ENCODE results near the gene ADGRG1. TPM values are rescaled to one million over a fixed set of nuclear protein-coding genes. Genes with fewer than 3 reads are reported as not detected.

ADGRG1 gene
- total RNA-seq, 2 experiments from 2014 or later, result 4.3 to 5.6 TPM

- no peak for ATAC-seq (ENCODE audit: low read depth)
- no peak for DNase-seq
- H3K4me1 Mint-ChIP-seq, result peaks cover 43% of the 10 kb centered on the region
- H3K36me3 Mint-ChIP-seq, result no peaks in the 10 kb centered on the region
- POLR2A ChIA-PET, result interaction anchor here (0.8 to 3.8 kb wide), 7 partner anchors 13 to 310 kb away, joined by 3 to 19 read pairs (median 5); partner anchors contain the start of genes KATNB1, USB1 and ZNF319
- no peaks in the 10 kb centered on the region for H3K9me3 Mint-ChIP-seq
- H3K27ac Mint-ChIP-seq, result peak overlapping the region; percentile 94
- H3K4me3 Mint-ChIP-seq, result peak overlapping the region; percentile 82
- peaks cover 6% of the 10 kb centered on the region for H3K27me3 Mint-ChIP-seq
These were observed 62.5 kb downstream of the ADGRG1 start for GRCh38 chr16:57690782-57691471.

- POLR2A ChIA-PET, result no interaction called here
- peaks cover 43% of the 10 kb centered on the region for H3K4me1 Mint-ChIP-seq
- H3K27ac Mint-ChIP-seq, result peak overlapping the region; percentile 7
- ATAC-seq (ENCODE audit: low read depth), result no peak
- no peaks in the 10 kb centered on the region for H3K36me3 Mint-ChIP-seq
- no peaks in the 10 kb centered on the region for H3K9me3 Mint-ChIP-seq
- H3K27me3 Mint-ChIP-seq, result peaks cover 6% of the 10 kb centered on the region
- no peak overlapping the region for H3K4me3 Mint-ChIP-seq
- DNase-seq, result no peak
These were observed 64.2 kb downstream of the ADGRG1 start for GRCh38 chr16:57692636-57693035.

GRCh38 chr16:57693550-57693949, 65.1 kb downstream of the ADGRG1 start:
- no peak for DNase-seq
- Mint-ChIP-seq H3K9me3 (no peaks in the 10 kb centered on the region), H3K4me1 (peaks cover 37% of the 10 kb centered on the region), H3K36me3 (no peaks in the 10 kb centered on the region), H3K27me3 (peaks cover 6% of the 10 kb centered on the region), H3K27ac (no peak overlapping the region), H3K4me3 (no peak overlapping the region)
- no peak for ATAC-seq (ENCODE audit: low read depth)
- POLR2A ChIA-PET, result interaction anchor here (0.7 kb wide), 1 partner anchor 106 kb away, joined by 3 read pairs; no protein-coding TSS in a partner anchor

GRCh38 chr16:57694231-57694724, 65.8 kb downstream of the ADGRG1 start:
- H3K9me3 Mint-ChIP-seq, result no peaks in the 10 kb centered on the region
- peaks cover 32% of the 10 kb centered on the region for H3K4me1 Mint-ChIP-seq
- peak overlapping the region; percentile 78 for H3K4me3 Mint-ChIP-seq
- no peaks in the 10 kb centered on the region for H3K36me3 Mint-ChIP-seq
- H3K27ac Mint-ChIP-seq, result no peak overlapping the region
- peaks cover 6% of the 10 kb centered on the region for H3K27me3 Mint-ChIP-seq
- DNase-seq (no peak), ATAC-seq (ENCODE audit: low read depth) (no peak)
- POLR2A ChIA-PET, result interaction anchor here (0.6 to 0.7 kb wide), 2 partner anchors 25 to 105 kb away, joined by 3 read pairs; no protein-coding TSS in a partner anchor

- no peaks in the 10 kb centered on the region for H3K9me3 Mint-ChIP-seq
- H3K4me1 Mint-ChIP-seq, result peaks cover 24% of the 10 kb centered on the region
- peak within 1 kb of the TSS; percentile 77 for H3K27ac Mint-ChIP-seq
- DNase-seq (no peak), ATAC-seq (ENCODE audit: low read depth) (peak; percentile 26)
- peaks cover 6% of the 10 kb centered on the region for H3K27me3 Mint-ChIP-seq
- POLR2A ChIA-PET, result interaction anchor here (0.6 kb wide), 1 partner anchor 25 kb away, joined by 3 read pairs; no protein-coding TSS in a partner anchor
- peak within 1 kb of the TSS; percentile 78 for H3K4me3 Mint-ChIP-seq
- no peaks in the 10 kb centered on the region for H3K36me3 Mint-ChIP-seq
These were observed 66.6 kb downstream of the ADGRG1 start, which contains the start of gene DRC7 for GRCh38 chr16:57694725-57695679. TSS of gene DRC7 (plus strand) at chr16:57694806. CDS start at chr16:57697950, 3,144 bp downstream.

GRCh38 chr16:57695680-57696069, 67.2 kb downstream of the ADGRG1 start:
- Mint-ChIP-seq H3K27ac (no peak overlapping the region), H3K9me3 (no peaks in the 10 kb centered on the region)

GRCh38 chr16:57696240-57696639, 67.8 kb downstream of the ADGRG1 start:
- Mint-ChIP-seq H3K27me3 (peaks cover 6% of the 10 kb centered on the region), H3K4me3 (no peak overlapping the region), H3K27ac (no peak overlapping the region), H3K36me3 (no peaks in the 10 kb centered on the region), H3K9me3 (no peaks in the 10 kb centered on the region), H3K4me1 (peaks cover 14% of the 10 kb centered on the region)
- POLR2A ChIA-PET, result interaction anchor here (0.7 kb wide), 1 partner anchor 94 kb away, joined by 3 read pairs; no protein-coding TSS in a partner anchor
- ATAC-seq (ENCODE audit: low read depth), result no peak
- no peak for DNase-seq

More at GRCh38 chr16:57695680-57696069, 67.2 kb downstream of the ADGRG1 start:
- Mint-ChIP-seq H3K4me1 (peaks cover 18% of the 10 kb centered on the region), H3K36me3 (no peaks in the 10 kb centered on the region), H3K4me3 (no peak overlapping the region), H3K27me3 (peaks cover 6% of the 10 kb centered on the region)
- POLR2A ChIA-PET, result no interaction called here
- no peak for DNase-seq
- no peak for ATAC-seq (ENCODE audit: low read depth)

GRCh38 chr16:57697896-57698537, 69.6 kb downstream of the ADGRG1 start:
- POLR2A ChIA-PET, result no interaction called here
- DNase-seq, result no peak
- H3K4me3 Mint-ChIP-seq, result no peak overlapping the region
- no peak for ATAC-seq (ENCODE audit: low read depth)
- no peaks in the 10 kb centered on the region for H3K36me3 Mint-ChIP-seq
- peaks cover 3% of the 10 kb centered on the region for H3K27me3 Mint-ChIP-seq
- peaks cover 9% of the 10 kb centered on the region for H3K4me1 Mint-ChIP-seq
- no peaks in the 10 kb centered on the region for H3K9me3 Mint-ChIP-seq
- H3K27ac Mint-ChIP-seq, result no peak overlapping the region

GRCh38 chr16:57698812-57699405, 70.5 kb downstream of the ADGRG1 start:
- Mint-ChIP-seq H3K27ac (no peak overlapping the region), H3K27me3 (peaks cover 2% of the 10 kb centered on the region), H3K4me3 (no peak overlapping the region), H3K36me3 (no peaks in the 10 kb centered on the region), H3K9me3 (no peaks in the 10 kb centered on the region), H3K4me1 (peaks cover 9% of the 10 kb centered on the region)
- DNase-seq (no peak), ATAC-seq (ENCODE audit: low read depth) (no peak)
- POLR2A ChIA-PET, result no interaction called here

GRCh38 chr16:57699481-57699880, 71.1 kb downstream of the ADGRG1 start:
- H3K27me3 Mint-ChIP-seq, result peaks cover 5% of the 10 kb centered on the region
- ATAC-seq (ENCODE audit: low read depth), result no peak
- H3K4me3 Mint-ChIP-seq, result no peak overlapping the region
- no peaks in the 10 kb centered on the region for H3K9me3 Mint-ChIP-seq
- H3K4me1 Mint-ChIP-seq, result peaks cover 11% of the 10 kb centered on the region
- no peaks in the 10 kb centered on the region for H3K36me3 Mint-ChIP-seq
- H3K27ac Mint-ChIP-seq, result no peak overlapping the region
- no peak for DNase-seq
- POLR2A ChIA-PET, result no interaction called here

GRCh38 chr16:57699899-57700298, 71.5 kb downstream of the ADGRG1 start:
- no peaks in the 10 kb centered on the region for H3K9me3 Mint-ChIP-seq

GRCh38 chr16:57700781-57701551, 72.5 kb downstream of the ADGRG1 start:
- H3K27me3 Mint-ChIP-seq, result peaks cover 5% of the 10 kb centered on the region
- H3K27ac Mint-ChIP-seq, result no peak overlapping the region
- peaks cover 4% of the 10 kb centered on the region for H3K4me1 Mint-ChIP-seq
- no peak overlapping the region for H3K4me3 Mint-ChIP-seq
- POLR2A ChIA-PET, result no interaction called here
- ATAC-seq (ENCODE audit: low read depth) (no peak), DNase-seq (no peak)
- no peaks in the 10 kb centered on the region for H3K9me3 Mint-ChIP-seq
- H3K36me3 Mint-ChIP-seq, result no peaks in the 10 kb centered on the region

More at GRCh38 chr16:57699899-57700298, 71.5 kb downstream of the ADGRG1 start:
- Mint-ChIP-seq H3K27me3 (peaks cover 5% of the 10 kb centered on the region), H3K4me3 (no peak overlapping the region), H3K4me1 (peaks cover 8% of the 10 kb centered on the region), H3K36me3 (no peaks in the 10 kb centered on the region), H3K27ac (no peak overlapping the region)
- POLR2A ChIA-PET, result no interaction called here
- no peak for DNase-seq
- ATAC-seq (ENCODE audit: low read depth), result no peak

All from activated naive CD8-positive, alpha-beta T cell treated with anti-CD3 and anti-CD28 coated beads, Interleukin-2, amount 10 ng/mL, durations not matched to agents 7 days and 5 days (primary cell).